Limb (tissue), 2 donors: Measurements from ENCODE around the gene RHOU.

Experiments used
- DNase-seq, 2 donors: peaks; one replicate each; pipeline ENCODE4 v3.0.0-alpha.2; 2016; ENCODE audit errors: extremely low spot score in 2 of 2

The RHOU gene

DNA sequence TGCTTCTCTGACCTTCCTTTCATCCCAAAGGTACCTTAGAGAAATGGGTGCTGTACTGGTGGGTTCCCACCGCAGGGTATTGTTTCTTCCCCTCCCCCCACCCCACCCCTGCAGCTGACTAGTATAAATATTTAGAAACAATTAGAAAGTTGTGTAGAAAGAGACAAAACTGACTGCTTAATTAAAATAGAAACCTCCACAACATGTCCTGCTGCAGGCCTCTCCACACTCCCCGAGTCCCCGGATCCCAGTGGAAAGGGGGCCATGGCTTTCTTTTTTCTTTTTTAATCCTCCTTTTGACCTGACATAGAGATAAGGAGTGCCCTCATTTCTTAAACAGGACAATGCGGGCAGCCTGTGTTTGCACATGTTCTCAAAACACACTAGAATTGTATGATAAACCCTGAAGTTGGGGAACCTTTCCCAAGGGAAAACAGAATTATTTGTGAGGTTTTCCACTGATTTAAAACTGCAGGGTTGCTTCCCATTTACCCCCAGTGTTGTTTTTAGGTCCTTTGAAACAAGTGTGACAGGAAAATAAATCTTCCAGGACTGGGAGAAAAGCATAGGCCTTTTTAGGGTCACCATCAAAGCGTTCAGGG, 1.7 kb downstream of the RHOU start:
- no peak for DNase-seq

- no peak for DNase-seq
Measured at GRCh38 chr1:228737601-228738041, 2.3 kb downstream of the RHOU start.

- DNase-seq, result no peak
Measured at GRCh38 chr1:228739826-228740225, 4.5 kb downstream of the RHOU start.

DNA sequence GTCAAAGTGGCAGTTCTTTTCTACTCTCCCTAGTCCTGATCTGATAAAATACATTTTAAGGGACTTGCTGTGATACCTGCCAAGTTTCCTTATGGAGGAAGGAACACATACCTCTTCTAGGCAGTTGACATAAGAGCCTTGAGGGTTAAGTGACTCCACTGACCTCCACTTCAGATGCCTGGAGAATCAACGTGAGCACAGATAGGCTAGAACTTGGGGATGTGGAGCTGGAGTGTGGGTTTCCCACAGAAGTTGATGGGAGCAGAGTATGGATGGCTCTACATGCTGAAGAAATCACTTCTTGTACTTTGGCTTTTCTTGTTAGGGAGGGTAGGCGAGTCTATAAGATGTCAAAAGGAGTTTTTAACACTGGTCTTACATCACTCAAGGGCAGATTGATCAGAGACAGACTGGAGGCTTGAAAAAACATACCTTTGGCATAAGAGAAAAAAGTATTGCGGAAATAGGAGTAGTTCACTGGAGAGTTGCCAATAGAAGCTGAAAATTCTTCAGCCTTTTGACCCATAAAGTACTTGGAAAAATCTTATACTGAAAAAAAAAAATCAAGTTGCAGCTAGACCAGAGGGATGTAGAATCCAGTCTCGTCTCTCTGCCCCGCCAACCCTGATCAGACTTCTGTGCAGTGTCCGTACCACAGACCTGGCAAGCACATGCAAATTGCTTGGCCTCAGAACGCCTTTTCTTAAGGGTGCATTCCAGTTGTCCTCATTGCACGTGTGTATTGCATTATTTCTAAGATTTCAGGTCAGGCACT, 5.5 kb downstream of the RHOU start:
- peak in 1 of 2 donors; percentile 20 for DNase-seq

GRCh38 chr1:228742281-228742860, 7.1 kb downstream of the RHOU start:
- no peak for DNase-seq

GRCh38 chr1:228743405-228743804, 8.1 kb downstream of the RHOU start:
- DNase-seq, result no peak

DNA sequence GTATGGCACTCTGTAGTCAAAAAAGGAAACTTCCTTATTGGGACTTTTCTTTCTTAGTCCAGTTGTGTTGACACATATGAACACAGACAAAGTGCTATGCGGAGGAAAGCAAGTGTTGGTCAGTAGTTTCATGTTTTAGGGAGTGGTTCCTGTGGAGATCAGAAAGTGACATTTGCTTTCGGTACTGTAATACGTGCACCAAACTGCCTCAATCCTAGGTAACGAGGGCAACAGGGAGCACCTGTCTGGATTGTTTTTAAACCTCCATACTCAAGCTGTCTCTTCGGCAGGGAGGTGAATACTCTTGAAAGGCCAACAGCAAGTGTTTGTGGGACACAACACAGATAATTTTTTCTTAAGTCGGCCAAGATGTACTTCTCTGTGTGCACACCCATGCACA, 9.1 kb downstream of the RHOU start:
- no peak for DNase-seq

DNA sequence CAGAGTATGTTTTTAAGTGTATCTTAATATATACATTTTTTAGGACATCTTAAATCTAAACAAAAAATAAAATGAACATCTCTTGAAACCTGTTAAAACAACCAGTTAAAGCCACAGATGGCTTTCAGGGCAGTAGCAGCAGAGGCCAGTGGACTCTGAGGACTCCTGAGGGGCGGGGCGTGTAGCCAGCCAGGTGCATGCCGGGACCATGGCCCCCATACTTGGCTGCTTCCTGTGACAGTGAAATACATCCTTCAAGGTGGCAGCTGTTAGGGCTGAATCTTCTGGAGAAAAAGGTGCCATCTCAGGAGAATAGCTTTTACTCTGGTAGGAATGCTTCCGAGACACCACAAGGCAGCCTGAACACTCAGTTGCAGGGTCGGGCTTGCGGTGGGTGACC, 9.6 kb downstream of the RHOU start:
- no peak for DNase-seq

DNA sequence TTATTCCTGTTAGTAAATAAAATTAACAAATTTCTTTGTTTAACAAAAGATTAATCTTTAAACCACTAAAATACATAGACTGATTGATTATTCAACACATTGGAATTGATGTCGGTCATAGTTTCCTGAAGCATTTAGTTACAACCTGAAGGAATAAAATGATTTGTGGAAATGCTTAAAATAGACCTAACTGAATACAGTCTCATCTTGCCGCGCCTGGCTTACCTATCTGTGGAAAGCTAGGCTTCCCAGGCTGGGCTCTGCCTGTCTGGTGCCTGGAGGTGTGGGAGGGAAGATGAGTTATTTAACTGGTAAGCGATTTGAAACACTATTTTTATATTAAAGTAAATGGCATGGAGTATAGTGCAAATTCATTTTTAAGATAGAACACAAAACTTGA, 10.2 kb downstream of the RHOU start:
- no peak for DNase-seq

- no peak for DNase-seq
Measured at GRCh38 chr1:228747301-228747935, 12.1 kb downstream of the RHOU start.

DNA sequence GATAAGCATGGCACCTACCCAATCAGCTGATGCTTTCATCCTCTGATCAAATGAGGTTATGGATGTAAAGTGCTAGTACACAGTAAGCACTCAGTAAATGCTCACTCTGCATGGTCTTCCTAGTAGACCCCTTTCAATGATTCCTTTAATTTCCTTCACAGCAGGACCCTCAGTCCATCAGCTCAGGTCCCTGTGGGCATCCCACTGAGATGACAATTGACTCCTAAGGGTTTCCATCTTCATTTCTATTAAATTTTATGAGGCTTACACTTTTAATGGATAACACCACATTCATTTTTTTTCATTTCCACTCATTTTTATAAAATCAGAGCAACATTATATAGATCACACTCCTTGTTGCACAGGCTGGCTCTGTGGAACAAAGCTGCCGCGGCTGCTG, 12.8 kb downstream of the RHOU start:
- no peak for DNase-seq

- DNase-seq, result no peak
Measured at GRCh38 chr1:228748431-228748830, 13.2 kb downstream of the RHOU start.

DNA sequence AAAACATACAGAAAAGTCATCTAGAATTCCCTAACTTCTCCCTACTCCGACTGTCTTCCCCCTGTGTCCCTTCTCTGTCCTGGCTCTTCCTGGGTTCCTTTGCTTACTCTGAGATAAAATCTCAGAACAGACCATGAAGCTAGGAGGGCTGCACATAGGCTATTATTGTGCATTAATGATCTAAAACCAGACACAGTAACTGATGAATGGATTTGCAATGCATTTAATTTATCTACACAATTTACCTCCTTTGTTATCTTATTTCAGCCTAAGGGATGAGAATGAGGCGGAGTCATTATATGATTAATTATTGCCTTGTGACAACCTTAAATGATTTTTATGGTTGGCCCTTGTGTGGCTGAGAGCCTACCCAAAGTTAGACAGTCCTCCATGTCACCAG, 14.5 kb downstream of the RHOU start:
- DNase-seq, result no peak

- no peak for DNase-seq
Measured at GRCh38 chr1:228750915-228751314, 15.6 kb downstream of the RHOU start.

GRCh38 chr1:228751360-228752098, 16.2 kb downstream of the RHOU start:
- no peak for DNase-seq

DNA sequence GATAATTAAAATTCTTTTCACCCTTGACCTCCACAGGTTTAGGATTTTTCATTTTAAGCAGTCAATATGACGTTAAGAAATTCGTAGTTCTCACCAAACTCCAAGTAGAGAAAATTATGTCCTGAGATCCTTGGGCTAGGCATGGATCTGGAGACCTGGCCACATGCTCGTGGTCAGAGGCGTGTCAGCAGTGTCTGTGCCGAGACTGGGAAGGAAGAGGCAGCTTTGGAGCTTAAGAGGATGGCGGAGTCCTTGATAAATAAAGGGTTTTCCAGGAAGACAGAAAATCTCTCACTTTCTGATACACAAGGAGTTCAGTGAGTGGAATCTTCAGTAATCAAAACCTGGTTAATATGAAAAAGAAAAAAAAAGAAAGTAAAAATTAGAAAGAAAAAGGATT, 17.0 kb downstream of the RHOU start:
- DNase-seq, result no peak

DNA sequence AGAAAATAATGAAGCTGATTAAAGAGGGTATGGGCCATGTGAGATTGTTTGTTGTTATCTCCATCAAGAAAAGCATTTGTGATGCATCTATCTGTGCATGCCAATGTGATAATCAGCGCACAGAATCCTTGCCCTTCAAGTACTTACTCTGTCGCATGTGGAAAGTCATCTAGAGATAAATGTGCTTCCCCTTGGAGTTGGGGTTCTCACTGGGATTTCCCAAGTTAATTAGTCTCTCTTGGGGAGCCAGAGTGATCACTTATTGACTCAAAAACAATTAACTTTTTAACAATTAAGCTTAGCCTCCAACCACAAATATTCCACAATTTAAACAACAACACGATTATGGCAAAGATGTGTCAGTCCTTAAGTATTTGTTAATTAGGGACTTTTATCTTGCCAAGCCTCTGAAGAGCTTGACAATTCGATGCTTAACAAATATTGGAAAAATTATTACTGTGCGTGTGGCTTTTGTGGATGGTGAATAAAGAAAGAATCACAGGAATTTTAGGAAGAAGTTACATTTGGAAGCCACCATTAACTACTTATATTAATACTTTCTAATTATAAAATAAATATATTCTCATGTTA, 17.5 kb downstream of the RHOU start:
- no peak for DNase-seq

- DNase-seq, result no peak
Measured at GRCh38 chr1:228753287-228753686, 18.0 kb downstream of the RHOU start.

DNA sequence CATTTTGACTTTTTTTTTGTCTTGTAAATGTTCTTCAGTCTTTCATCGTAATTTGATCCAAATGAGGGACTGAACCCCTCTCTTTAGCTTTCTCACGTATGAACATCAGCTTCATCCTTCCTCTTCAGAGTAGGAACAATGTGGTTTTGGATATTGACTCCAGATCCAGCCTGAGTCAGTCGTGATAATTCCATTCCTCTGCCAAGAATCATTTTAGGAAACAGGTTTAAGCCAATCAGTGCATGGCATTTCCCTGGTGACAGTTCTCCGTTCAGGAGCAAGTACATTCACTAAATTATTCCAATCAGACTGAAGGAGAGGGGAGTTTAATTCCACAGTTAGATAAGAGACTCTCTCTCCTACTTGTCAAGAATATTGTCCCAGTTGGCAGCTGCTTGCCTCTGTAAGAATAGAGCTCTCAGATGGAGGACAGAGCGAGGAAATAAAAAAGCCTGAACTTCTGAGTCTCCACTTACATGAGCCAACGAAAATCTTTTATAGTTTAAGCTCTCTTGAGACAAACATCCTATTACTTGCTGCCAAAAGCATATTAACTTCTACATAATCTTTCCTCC, 18.6 kb downstream of the RHOU start:
- peak in 1 of 2 donors; percentile 32 for DNase-seq

DNA sequence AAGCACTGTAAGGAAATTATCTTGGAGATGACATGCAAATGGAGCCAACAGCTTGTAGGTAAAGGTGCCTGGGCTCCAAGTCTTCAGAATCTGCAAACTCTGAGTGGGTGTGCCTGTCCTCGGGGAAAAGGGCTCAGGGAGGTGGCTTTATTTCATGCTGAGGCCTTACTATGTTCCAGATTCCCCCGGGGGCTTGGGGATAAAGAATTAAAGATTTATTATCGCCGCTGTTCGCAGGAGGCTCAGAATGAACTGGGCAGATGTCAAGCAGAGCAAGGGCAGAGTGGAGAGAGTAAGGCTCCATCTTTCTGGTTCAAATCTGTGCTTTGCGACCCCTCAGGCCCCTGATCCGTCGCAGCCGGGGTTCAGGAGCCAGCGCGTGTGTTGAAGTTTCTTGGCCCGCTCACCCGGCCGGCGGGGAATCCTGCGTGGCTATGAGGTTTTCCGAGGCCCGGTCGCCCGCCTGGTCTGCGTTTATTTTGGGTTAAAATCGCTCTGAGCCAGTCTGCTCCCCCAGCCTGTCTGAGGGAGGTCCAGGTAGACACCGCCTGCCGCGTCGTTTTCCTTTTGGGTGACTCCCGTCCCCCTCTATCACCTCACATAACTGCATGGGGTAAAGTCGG, 19.5 kb downstream of the RHOU start:
- DNase-seq, result no peak

DNA sequence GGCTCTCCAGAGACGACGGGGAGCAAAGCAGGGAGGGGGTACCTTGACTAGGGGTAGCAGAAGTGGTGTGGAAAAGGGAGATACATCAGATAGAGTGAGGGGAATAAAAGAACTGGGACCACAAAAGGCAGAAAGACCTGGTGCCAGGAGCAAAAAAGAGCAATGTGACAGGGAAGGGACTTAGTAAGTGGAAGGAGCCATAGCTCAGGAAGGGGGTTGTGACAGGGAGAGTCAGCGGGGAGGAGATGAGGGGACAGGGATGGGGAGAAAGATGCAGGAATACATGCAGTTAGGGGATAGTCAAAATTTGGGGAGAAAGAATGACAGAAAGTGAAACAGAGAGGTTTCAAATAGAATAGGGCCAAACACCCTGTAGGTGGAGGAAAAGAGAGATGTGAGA, 20.5 kb downstream of the RHOU start:
- no peak for DNase-seq
